ENCODE measurements around the gene PLAGL1. TPM values are rescaled to one million over a fixed set of nuclear protein-coding genes. Genes with fewer than 3 reads are reported as not detected.

The PLAGL1 gene
- polyA plus RNA-seq, 2 of the 4 experiments (the other 2 are of a cell fraction), result 4.7 to 8.2 TPM

- Histone ChIP-seq H3K27ac (no peak overlapping the region; a peak in 1 of 6 replicates), H3K4me2 (peak overlapping the region; percentile 75; the same call in 1 of the 3 replicates), H3K9me3 (no peaks in the 10 kb centered on the region), H3K4me1 (no peaks in the 10 kb centered on the region), H3K4me3 (no peak overlapping the region)
- TF ChIP-seq ZFP36 (IDR thresholded peaks at IDR 0.05; ENCODE audit: borderline replicate concordance, partially characterized antibody), result no peak
- TF ChIP-seq MYC (IDR thresholded peaks at IDR 0.05; ENCODE audit: borderline replicate concordance, low read length), result no peak
- no peak for TF ChIP-seq HEYL (CRISPR knock-in tag; IDR thresholded peaks at IDR 0.05)
- TF ChIP-seq CHD4 (IDR thresholded peaks at IDR 0.05; ENCODE audit: borderline replicate concordance), result no peak
- no peak for TF ChIP-seq GATA3 (IDR thresholded peaks at IDR 0.05; ENCODE audit: borderline replicate concordance)
- TF ChIP-seq HES2 (IDR thresholded peaks at IDR 0.05), result no peak
- no peak for TF ChIP-seq EHF (CRISPR knock-in tag; IDR thresholded peaks at IDR 0.05)
- no peak for TF ChIP-seq SMC3 (IDR thresholded peaks at IDR 0.05)
- no peak for DNase-seq (ENCODE audit: low read depth in 1 of 2, low spot score in 1 of 2)
- no peak for ATAC-seq
- FAIRE-seq, result no peak
- WGBS (ENCODE audit: missing lambda C conversion rate), result 90% methylated on average over 9 of the region's 9 CpGs
- POLR2A ChIA-PET, result no interaction called here
- CTCF ChIA-PET, result interaction anchor here (0.8 to 1.5 kb wide), 4 partner anchors 67 to 434 kb away, joined by 3 to 5 read pairs (median 3); no protein-coding TSS in a partner anchor
Measured at GRCh38 chr6:144008846-144009245, 787 bp upstream of the PLAGL1 start.

- H3K27ac ChIP-seq, result peak overlapping the region; percentile 46 to 89; a peak in 5 of 6 replicates
- FAIRE-seq, result no peak
- WGBS (ENCODE audit: missing lambda C conversion rate), result 65% methylated on average over 35 of the region's 52 CpGs
- H3K4me1 ChIP-seq, result no peaks in the 10 kb centered on the region
- no peak for DNase-seq (ENCODE audit: low read depth in 1 of 2, low spot score in 1 of 2)
- no peaks in the 10 kb centered on the region for H3K9me3 ChIP-seq
- ChIA-PET POLR2A (no interaction called here), CTCF (interaction anchor here (1.0 to 1.5 kb wide), 2 partner anchors 99 to 432 kb away, joined by 3 to 5 read pairs; no protein-coding TSS in a partner anchor)
- peak; percentile 72 to 73; a peak in 5 of 6 replicates for ATAC-seq
- TF ChIP-seq MAZ (IDR thresholded peaks at IDR 0.05; ENCODE audit: borderline replicate concordance, low read depth, low read length) (no peak), BHLHE40 (IDR thresholded peaks at IDR 0.05; ENCODE audit: low read depth, low read length) (no peak), MAX (IDR thresholded peaks at IDR 0.05) (no peak), RCOR1 (IDR thresholded peaks at IDR 0.05; ENCODE audit: low read depth, low read length) (no peak), CTCF (IDR thresholded peaks at IDR 0.05) (no peak), TP53 (CRISPR knock-in tag; IDR thresholded peaks at IDR 0.05) (no peak), RFX5 (IDR thresholded peaks at IDR 0.05) (no peak), MYC (IDR thresholded peaks at IDR 0.05; ENCODE audit: borderline replicate concordance, low read length) (no peak), NPAS2 (CRISPR knock-in tag; IDR thresholded peaks at IDR 0.05; ENCODE audit: borderline replicate concordance) (no peak), TFCP2L1 (CRISPR knock-in tag; IDR thresholded peaks at IDR 0.05) (no peak), MAFK (IDR thresholded peaks at IDR 0.05; ENCODE audit: partially characterized antibody) (no peak), CHD4 (IDR thresholded peaks at IDR 0.05; ENCODE audit: borderline replicate concordance) (no peak), HMGXB4 (CRISPR knock-in tag; IDR thresholded peaks at IDR 0.05; ENCODE audit: borderline replicate concordance) (no peak), BCL3 (IDR thresholded peaks at IDR 0.05) (no peak)
- H3K4me2 ChIP-seq, result peak overlapping the region; percentile 75
- peak overlapping the region; percentile 58 for H3K4me3 ChIP-seq
Measured at GRCh38 chr6:144007478-144008119, 460 bp downstream of the PLAGL1 start.

All from A549 (cell line).